WERI-Rb-1 (cell line): ENCODE measurements around the gene IPMK.

Experiments
- DNase-seq: peaks from one replicate; pipeline ENCODE4 v3.0.0-alpha.2; 2020
- H3K27ac ChIP-seq: fragments of 250-450 bp; sonication (Bioruptor Pico); 2 replicates; pipeline ENCODE4 v1.5.1; 2020; ENCODE audit warnings: mild to moderate bottlenecking, moderate library complexity
- H3K27me3 ChIP-seq: fragments of 250-450 bp; sonication (Bioruptor Pico); 2 replicates; pipeline ENCODE4 v1.5.1; 2021; ENCODE audit warnings: mild to moderate bottlenecking, low read depth, moderate library complexity; ENCODE audit not compliant: insufficient read depth, severe bottlenecking
- H3K36me3 ChIP-seq: fragments of 250-450 bp; sonication (Bioruptor Pico); 2 replicates; pipeline ENCODE4 v1.5.1; 2020; ENCODE audit warnings: mild to moderate bottlenecking, moderate library complexity
- H3K4me3 ChIP-seq: 2 replicates; pipeline ENCODE4 v1.5.1; 2011; ENCODE audit warnings: low read depth, mild to moderate bottlenecking, control low read depth, low read length
- H3K9me3 ChIP-seq: fragments of 250-450 bp; sonication (Bioruptor Pico); 2 replicates; pipeline ENCODE4 v1.5.1; 2021; ENCODE audit warnings: mild to moderate bottlenecking, moderate library complexity; ENCODE audit not compliant: severe bottlenecking
- CTCF ChIP-seq: IDR thresholded peaks from 2 replicates; pipeline ENCODE4 v1.5.1; 2011; ENCODE audit warnings: low read depth, mild to moderate bottlenecking, control low read depth, inconsistent platforms, low read length

The IPMK gene

GRCh38 chr10:58209669-58210068 lies 58.0 kb downstream of the IPMK start:
- H3K27ac ChIP-seq = no peak overlapping the region
- TF ChIP-seq CTCF = no peak
- no peak overlapping the region for H3K4me3 ChIP-seq
- no peaks in the 10 kb centered on the region for H3K27me3 ChIP-seq
- no peaks in the 10 kb centered on the region for H3K36me3 ChIP-seq
- no peak for DNase-seq
- H3K9me3 ChIP-seq = no peaks in the 10 kb centered on the region

- no peak overlapping the region for H3K4me3 ChIP-seq
- no peak overlapping the region for H3K27ac ChIP-seq
- TF ChIP-seq CTCF = no peak
- no peak for DNase-seq
- H3K36me3 ChIP-seq = no peaks in the 10 kb centered on the region
- H3K27me3 ChIP-seq = no peaks in the 10 kb centered on the region
- H3K9me3 ChIP-seq = no peaks in the 10 kb centered on the region
Observed at GRCh38 chr10:58206251-58206650, 61.4 kb downstream of the IPMK start.

- Histone ChIP-seq H3K27ac (no peak overlapping the region), H3K4me3 (no peak overlapping the region), H3K27me3 (no peaks in the 10 kb centered on the region), H3K9me3 (no peaks in the 10 kb centered on the region), H3K36me3 (no peaks in the 10 kb centered on the region)
- DNase-seq = no peak
- TF ChIP-seq CTCF = no peak
Observed at GRCh38 chr10:58201704-58202103, 66.0 kb downstream of the IPMK start.

GRCh38 chr10:58189269-58189668 lies 78.4 kb downstream of the IPMK start:
- Histone ChIP-seq H3K4me3 (no peak overlapping the region), H3K27ac (no peak overlapping the region), H3K9me3 (no peaks in the 10 kb centered on the region), H3K36me3 (no peaks in the 10 kb centered on the region), H3K27me3 (no peaks in the 10 kb centered on the region)
- DNase-seq = no peak
- TF ChIP-seq CTCF = no peak

GRCh38 chr10:58184120-58184670 lies 83.5 kb downstream of the IPMK start:
- H3K27ac ChIP-seq = no peak overlapping the region
- no peaks in the 10 kb centered on the region for H3K36me3 ChIP-seq

More at GRCh38 chr10:58184120-58184670, 83.5 kb downstream of the IPMK start:
- no peak for TF ChIP-seq CTCF
- no peak for DNase-seq
- no peaks in the 10 kb centered on the region for H3K9me3 ChIP-seq
- no peak overlapping the region for H3K4me3 ChIP-seq
- H3K27me3 ChIP-seq = no peaks in the 10 kb centered on the region
